ENCODE results near the gene DCBLD1. TPM values are rescaled to one million over a fixed set of nuclear protein-coding genes. Genes with fewer than 3 reads are reported as not detected.
A peak's percentile ranks its signal among the peaks of the same experiment; 100 is the strongest.

Gene DCBLD1
- total RNA-seq, 1 donor from 2014 or later: 19.5 TPM

- H3K4me1 ChIP-seq: peaks cover 23% of the 10 kb centered on the region
- H3K4me3 ChIP-seq: peak overlapping the region; percentile 74
- H3K27ac ChIP-seq: peak overlapping the region; percentile 91
- intact Hi-C loops (cut with DNase I): no loop called here
- TF ChIP-seq, protein P1, sequence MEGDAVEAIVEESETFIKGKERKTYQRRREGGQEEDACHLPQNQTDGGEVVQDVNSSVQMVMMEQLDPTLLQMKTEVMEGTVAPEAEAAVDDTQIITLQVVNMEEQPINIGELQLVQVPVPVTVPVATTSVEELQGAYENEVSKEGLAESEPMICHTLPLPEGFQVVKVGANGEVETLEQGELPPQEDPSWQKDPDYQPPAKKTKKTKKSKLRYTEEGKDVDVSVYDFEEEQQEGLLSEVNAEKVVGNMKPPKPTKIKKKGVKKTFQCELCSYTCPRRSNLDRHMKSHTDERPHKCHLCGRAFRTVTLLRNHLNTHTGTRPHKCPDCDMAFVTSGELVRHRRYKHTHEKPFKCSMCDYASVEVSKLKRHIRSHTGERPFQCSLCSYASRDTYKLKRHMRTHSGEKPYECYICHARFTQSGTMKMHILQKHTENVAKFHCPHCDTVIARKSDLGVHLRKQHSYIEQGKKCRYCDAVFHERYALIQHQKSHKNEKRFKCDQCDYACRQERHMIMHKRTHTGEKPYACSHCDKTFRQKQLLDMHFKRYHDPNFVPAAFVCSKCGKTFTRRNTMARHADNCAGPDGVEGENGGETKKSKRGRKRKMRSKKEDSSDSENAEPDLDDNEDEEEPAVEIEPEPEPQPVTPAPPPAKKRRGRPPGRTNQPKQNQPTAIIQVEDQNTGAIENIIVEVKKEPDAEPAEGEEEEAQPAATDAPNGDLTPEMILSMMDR (IDR thresholded peaks at IDR 0.05): no peak
- H3K27me3 ChIP-seq: no peaks in the 10 kb centered on the region
- ATAC-seq: no peak
- no peaks in the 10 kb centered on the region for H3K9me3 ChIP-seq
- no peaks in the 10 kb centered on the region for H3K36me3 ChIP-seq
- DNase-seq: no peak
Measured at GRCh38 chr6:117481278-117481925, 1.1 kb upstream of the DCBLD1 start.

- ATAC-seq: no peak
- Histone ChIP-seq H3K27me3 (no peaks in the 10 kb centered on the region), H3K36me3 (no peaks in the 10 kb centered on the region), H3K4me1 (peaks cover 23% of the 10 kb centered on the region), H3K9me3 (no peaks in the 10 kb centered on the region), H3K4me3 (peak overlapping the region; percentile 74), H3K27ac (peak overlapping the region; percentile 91)
- intact Hi-C loops (cut with DNase I): no loop called here
- TF ChIP-seq, protein P1 (IDR thresholded peaks at IDR 0.05): no peak
- DNase-seq: no peak
Measured at GRCh38 chr6:117481926-117482239, 591 bp upstream of the DCBLD1 start.

DNA sequence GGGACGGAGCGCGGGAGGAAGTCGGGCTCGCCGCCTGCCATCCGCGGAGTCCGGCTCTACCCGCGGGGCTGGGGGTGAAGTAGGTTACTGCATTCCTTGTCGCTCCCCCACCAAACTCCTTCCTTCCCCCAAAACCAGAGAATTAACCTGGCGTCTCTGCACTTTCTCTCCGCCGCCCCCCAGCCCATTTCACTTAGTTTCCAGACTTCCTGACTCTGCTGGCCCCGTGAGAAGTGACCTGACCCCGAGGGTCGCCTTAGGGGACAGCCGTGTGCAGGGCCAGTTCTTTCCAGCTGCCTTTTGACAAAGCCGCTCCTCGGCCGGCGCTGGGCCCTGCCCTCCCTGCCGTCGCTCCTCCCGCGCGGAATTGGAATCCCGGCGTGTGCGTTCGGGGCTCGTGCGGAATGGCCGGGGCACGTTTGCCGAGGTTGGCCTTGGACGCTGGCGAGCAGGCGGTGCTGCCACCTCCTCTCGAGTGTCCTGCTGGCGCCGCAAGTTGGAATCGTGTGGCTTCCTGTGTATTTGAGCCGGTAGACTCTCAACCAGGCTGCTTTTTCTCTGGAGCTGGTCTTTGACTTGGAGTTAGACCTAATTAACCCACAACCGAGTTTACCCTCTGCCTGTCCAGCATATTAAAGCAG is 650 bp downstream of the DCBLD1 start:
- Histone ChIP-seq H3K9me3 (no peaks in the 10 kb centered on the region), H3K36me3 (no peaks in the 10 kb centered on the region), H3K27ac (peak overlapping the region; percentile 91), H3K27me3 (no peaks in the 10 kb centered on the region), H3K4me1 (peaks cover 23% of the 10 kb centered on the region), H3K4me3 (peak overlapping the region; percentile 74)
- intact Hi-C loops (cut with DNase I): no loop called here
- DNase-seq (peak; percentile 88), ATAC-seq (peak; percentile 65)
- TF ChIP-seq, protein P1 (IDR thresholded peaks at IDR 0.05): no peak

DNA sequence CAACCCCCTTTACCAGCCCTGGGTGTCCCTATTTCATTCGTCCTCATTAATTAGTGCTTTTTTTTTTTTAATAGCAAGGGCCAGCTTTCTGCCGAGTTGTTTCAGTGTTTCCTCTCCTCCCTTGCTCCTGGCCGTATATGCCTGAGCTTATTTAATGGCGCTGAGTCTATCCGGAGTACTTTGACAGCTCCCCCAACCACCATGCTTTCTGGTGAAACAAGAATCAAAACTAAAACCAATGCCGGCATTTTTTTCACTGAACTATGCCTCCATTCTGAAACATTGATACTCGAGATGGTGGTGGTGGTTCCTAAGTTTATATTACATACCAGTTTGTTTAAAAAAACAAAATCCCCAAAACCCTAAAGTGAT is 1.2 kb downstream of the DCBLD1 start:
- Histone ChIP-seq H3K4me1 (peaks cover 23% of the 10 kb centered on the region), H3K36me3 (no peaks in the 10 kb centered on the region), H3K4me3 (peak overlapping the region; percentile 74), H3K27ac (peak overlapping the region; percentile 91), H3K9me3 (no peaks in the 10 kb centered on the region), H3K27me3 (no peaks in the 10 kb centered on the region)
- intact Hi-C loops (cut with DNase I): no loop called here
- TF ChIP-seq, protein P1 (IDR thresholded peaks at IDR 0.05): no peak
- DNase-seq (no peak), ATAC-seq (no peak)

- TF ChIP-seq, protein P1 (IDR thresholded peaks at IDR 0.05): no peak
- no peaks in the 10 kb centered on the region for H3K36me3 ChIP-seq
- H3K27ac ChIP-seq: peak overlapping the region; percentile 91
- DNase-seq (no peak), ATAC-seq (no peak)
- no peaks in the 10 kb centered on the region for H3K27me3 ChIP-seq
- H3K4me1 ChIP-seq: peaks cover 23% of the 10 kb centered on the region
- intact Hi-C loops (cut with DNase I): no loop called here
- H3K4me3 ChIP-seq: peak overlapping the region; percentile 74
- H3K9me3 ChIP-seq: no peaks in the 10 kb centered on the region
Measured at GRCh38 chr6:117484052-117484646, 1.7 kb downstream of the DCBLD1 start.
